ENCODE data around the gene OTOG.
A peak's percentile ranks its signal among the peaks of the same experiment; 100 is the strongest.
"Not testable (repeated sequence)": the region's sequence is repeated elsewhere in the genome, so short reads cannot be mapped to it uniquely, and the experiment has no call there.

Gene OTOG

DNA sequence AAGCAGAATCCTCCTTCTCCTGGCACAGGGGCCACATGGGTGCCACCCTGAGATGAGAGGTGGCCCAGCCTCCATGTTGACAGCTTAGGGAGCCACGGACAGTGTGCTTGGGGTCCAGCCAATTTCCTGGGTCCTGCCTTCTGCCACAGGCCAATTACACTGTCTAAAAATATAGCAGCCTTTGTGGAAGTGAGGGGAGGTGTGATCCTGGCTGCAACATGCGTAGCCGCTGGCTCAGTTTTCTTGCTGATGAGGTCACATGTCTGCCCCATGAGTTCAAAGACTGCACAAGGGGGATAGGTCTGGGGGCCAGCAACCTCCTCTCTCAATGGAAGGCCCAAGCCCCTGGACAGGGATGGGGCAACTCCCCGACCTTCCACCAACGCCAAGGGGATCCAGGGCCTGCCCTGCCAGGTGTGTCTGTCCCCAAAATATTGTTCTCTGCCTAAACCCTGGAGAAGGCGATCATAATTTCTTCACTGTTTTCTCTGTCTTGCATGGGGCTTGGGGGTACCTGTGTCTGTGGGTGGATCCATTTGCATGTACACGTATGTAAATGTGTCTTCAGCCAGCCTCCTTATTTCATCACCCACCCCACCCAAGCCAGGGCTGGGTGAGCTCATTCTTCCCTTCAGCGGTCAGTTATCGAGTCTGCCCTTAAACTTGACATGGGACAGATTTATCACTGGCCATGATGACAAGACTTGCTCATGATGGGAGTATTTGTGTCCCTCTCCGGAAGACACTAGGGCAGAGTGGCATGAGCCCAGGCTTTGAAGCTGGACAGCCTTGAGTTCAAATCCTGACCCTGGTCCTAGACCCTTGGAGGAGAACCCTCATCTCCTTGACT, 59.4 kb downstream of the OTOG start:
- no peak for DNase-seq

DNA sequence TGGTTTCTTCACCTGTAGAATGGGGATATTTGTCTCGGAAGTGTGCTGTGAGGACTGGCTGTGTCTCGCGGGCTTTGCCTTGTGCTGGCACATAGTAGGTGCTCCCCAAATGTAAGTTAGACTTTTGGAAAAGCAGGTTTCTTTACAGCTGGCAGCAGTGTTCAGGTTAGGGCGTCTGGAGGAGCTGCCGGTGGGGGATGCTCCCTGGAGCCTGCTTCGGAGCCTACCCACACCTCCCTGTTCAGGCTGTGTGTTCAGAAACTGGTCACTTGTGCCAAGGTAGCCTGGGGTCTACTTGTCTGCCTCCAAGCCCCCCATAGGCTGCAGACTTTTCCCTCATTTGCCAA, 60.0 kb downstream of the OTOG start:
- DNase-seq, result no peak

- no peak for DNase-seq
These were observed 60.8 kb downstream of the OTOG start for GRCh38 chr11:17607591-17608570.

- DNase-seq, result no peak
These were observed 61.8 kb downstream of the OTOG start for GRCh38 chr11:17608821-17609220.

GRCh38 chr11:17609291-17610084, 62.4 kb downstream of the OTOG start:
- no peak for DNase-seq

- DNase-seq, result peak in 1 of 2 donors; percentile 11
These were observed 63.2 kb downstream of the OTOG start for GRCh38 chr11:17610085-17610894.

- no peak for DNase-seq
These were observed 64.0 kb downstream of the OTOG start for GRCh38 chr11:17611049-17611448.

DNA sequence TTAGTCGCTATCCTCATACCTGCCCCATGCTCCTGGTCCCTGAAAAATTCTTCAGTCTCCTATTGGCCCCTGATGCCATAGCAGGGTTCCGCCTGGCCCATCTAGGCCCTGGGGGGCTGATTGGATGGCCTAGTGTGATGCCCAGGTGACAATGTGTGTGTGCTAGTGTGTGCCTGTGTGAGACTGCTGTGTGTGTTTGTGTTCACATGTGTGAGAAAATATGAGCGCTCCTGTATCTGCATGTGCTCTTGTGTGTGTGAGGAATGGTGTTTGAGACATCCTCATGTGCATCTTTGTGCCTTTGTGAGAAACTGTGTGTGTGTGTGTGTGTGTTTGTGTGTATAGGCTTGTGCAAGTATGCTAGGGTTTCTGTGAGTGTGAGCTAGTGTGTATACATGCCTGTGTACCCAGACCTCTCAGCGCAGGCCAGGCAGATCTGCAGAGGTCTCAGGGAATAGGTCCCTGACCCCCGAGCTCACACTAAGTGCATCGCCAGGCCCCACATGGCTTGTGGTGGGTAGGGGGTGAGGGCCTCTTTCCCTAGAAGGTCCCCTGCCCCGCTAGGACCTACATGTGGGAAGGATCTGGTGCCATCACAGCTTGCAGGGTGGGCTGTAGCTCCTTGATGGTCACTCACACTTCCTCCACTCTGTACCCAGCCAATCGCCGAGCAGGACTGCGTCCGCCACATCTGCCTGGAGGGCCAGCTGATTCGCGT, 64.6 kb downstream of the OTOG start:
- no peak for DNase-seq

GRCh38 chr11:17612221-17613188, 65.4 kb downstream of the OTOG start:
- no peak for DNase-seq

- no peak for DNase-seq
These were observed 66.4 kb downstream of the OTOG start for GRCh38 chr11:17613428-17613962.

GRCh38 chr11:17613983-17614382, 66.9 kb downstream of the OTOG start:
- DNase-seq, result no peak

DNA sequence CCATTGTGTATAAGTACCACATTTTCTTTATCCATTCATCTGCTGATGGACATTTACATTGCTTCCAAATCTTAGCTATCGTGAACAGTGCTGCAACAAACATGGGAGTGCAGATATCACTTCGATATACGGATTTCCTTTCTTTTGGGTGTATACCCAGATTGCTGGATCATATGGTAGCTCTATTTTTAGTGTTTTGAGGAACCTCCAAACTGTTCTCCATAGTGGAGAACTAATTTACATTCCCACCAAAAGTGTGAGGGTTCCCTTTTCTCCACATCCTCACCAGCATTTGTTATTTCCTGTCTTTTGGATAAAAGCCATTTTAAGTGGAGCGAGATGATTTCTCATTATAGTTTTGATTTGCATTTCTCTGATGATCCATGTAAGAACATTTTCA, 75.7 kb downstream of the OTOG start:
- DNase-seq, result not testable (repeated sequence)

GRCh38 chr11:17629113-17629512, 82.1 kb downstream of the OTOG start:
- no peak for DNase-seq

- no peak for DNase-seq
These were observed 83.9 kb downstream of the OTOG start for GRCh38 chr11:17630936-17631335.

DNA sequence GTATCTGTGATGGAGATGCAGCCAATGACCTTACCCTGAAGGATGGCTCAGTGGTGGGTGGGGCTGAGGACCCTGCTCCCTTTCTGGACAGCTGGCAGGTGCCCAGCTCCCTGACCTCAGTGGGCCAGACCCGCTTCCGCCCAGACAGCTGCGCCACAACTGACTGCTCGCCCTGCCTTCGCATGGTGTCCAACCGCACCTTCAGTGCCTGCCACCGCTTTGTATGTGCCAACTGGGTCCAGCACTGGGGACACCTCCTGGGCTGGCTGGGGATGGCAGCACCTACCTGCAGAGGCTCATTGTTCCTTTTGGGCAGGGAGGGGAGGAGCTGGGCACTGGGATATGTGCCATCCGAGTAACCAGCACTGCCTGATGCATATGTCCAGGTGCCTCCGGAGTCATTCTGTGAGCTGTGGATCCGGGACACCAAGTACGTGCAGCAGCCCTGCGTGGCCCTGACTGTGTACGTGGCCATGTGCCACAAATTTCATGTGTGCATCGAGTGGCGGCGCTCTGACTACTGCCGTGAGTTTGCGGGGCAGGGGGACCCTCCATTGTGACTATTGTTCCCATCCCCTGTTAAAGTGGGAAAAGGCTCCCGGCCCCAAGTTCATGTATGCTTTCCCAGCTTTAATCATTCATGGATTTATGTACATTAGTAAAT, 84.8 kb downstream of the OTOG start:
- no peak for DNase-seq

DNA sequence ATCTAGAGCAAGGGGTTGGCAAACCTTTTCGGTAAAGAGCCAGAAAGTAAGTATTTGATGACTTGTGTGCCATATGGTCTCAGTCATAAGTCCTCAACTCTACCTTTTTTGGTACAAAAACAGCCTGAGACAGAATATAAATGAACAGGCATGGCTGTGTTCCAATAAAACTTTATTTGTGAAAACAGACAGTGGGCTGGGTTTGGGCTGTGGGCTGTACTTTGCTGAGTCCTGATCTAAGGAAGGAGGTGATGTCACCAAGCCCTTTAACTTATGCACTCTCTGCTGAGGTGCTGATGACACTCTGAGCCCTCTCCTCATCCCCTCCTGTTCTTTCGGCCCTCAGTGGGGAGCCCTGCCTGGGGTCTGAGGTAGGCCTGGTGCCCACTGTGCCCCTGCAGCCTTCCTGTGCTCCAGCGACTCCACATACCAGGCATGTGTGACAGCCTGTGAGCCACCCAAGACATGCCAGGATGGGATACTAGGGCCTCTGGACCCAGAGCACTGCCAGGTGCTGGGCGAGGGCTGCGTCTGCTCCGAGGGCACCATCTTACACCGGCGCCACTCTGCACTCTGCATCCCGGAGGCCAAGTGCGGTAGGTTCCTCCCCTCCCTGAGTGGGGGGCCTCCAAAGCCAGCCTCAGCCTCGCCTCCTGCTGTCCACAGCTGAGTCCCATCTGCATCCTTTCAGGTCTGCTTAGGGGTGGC, 86.4 kb downstream of the OTOG start:
- DNase-seq, result no peak

GRCh38 chr11:17633987-17634775, 87.1 kb downstream of the OTOG start:
- no peak for DNase-seq
